Measurements from ENCODE around the gene LEFTY1.

DNA sequence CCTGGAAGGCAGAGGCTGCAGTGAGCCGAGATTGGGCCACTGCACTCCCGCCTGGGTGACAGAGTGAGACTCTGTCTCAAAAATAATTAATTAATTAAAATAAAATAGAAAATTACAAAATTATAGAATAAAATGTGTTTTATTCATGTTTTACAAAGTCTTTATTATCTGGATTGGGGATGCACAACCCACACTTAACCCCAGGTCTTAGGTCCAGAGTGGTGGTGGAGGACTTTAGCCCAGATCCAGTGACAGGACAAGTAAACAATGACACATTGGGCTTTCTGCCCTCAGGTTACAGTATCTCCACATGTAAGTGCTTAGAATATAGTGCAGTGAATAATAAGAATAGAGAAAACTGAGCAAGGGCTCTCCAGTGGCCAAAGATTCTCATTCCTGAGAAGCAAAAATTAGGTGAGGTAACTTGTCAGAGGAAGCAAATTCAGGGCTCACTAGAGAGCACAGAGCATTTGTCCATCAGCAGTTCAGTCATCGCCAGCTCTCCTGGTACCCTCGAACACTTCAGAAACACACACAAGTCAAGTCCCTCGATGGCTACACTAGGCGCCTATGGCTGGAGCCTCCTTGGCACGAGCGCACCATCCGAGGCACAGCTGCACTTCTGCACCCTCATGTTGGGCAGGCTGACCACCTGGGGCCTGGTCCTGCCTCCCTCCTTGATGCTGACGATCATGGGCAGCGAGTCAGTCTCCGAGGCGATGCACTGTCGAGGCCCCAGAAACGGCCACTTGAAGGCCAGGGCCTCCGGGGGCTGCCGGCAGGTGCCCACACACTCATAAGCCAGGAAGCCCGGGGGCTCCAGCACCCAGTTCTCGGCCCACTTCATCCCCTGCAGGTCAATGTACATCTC lies 2.6 kb downstream of the LEFTY1 start:
- TF ChIP-seq, protein P1, sequence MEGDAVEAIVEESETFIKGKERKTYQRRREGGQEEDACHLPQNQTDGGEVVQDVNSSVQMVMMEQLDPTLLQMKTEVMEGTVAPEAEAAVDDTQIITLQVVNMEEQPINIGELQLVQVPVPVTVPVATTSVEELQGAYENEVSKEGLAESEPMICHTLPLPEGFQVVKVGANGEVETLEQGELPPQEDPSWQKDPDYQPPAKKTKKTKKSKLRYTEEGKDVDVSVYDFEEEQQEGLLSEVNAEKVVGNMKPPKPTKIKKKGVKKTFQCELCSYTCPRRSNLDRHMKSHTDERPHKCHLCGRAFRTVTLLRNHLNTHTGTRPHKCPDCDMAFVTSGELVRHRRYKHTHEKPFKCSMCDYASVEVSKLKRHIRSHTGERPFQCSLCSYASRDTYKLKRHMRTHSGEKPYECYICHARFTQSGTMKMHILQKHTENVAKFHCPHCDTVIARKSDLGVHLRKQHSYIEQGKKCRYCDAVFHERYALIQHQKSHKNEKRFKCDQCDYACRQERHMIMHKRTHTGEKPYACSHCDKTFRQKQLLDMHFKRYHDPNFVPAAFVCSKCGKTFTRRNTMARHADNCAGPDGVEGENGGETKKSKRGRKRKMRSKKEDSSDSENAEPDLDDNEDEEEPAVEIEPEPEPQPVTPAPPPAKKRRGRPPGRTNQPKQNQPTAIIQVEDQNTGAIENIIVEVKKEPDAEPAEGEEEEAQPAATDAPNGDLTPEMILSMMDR (IDR thresholded peaks at IDR 0.05; ENCODE audit: insufficient read depth, low read length): no peak
- no peak for TF ChIP-seq POLR2AphosphoS5 (IDR thresholded peaks at IDR 0.05; ENCODE audit: low read depth)
- TF ChIP-seq, protein P2, sequence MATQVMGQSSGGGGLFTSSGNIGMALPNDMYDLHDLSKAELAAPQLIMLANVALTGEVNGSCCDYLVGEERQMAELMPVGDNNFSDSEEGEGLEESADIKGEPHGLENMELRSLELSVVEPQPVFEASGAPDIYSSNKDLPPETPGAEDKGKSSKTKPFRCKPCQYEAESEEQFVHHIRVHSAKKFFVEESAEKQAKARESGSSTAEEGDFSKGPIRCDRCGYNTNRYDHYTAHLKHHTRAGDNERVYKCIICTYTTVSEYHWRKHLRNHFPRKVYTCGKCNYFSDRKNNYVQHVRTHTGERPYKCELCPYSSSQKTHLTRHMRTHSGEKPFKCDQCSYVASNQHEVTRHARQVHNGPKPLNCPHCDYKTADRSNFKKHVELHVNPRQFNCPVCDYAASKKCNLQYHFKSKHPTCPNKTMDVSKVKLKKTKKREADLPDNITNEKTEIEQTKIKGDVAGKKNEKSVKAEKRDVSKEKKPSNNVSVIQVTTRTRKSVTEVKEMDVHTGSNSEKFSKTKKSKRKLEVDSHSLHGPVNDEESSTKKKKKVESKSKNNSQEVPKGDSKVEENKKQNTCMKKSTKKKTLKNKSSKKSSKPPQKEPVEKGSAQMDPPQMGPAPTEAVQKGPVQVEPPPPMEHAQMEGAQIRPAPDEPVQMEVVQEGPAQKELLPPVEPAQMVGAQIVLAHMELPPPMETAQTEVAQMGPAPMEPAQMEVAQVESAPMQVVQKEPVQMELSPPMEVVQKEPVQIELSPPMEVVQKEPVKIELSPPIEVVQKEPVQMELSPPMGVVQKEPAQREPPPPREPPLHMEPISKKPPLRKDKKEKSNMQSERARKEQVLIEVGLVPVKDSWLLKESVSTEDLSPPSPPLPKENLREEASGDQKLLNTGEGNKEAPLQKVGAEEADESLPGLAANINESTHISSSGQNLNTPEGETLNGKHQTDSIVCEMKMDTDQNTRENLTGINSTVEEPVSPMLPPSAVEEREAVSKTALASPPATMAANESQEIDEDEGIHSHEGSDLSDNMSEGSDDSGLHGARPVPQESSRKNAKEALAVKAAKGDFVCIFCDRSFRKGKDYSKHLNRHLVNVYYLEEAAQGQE (IDR thresholded peaks at IDR 0.05; ENCODE audit: insufficient replicate concordance, low read depth): no peak
- no peak for TF ChIP-seq GABPA (IDR thresholded peaks at IDR 0.05; ENCODE audit: low read depth)
- TF ChIP-seq SPI1 (IDR thresholded peaks at IDR 0.05; ENCODE audit: borderline replicate concordance, low read depth): no peak
